GM12865 (cell line): ENCODE measurements around the gene ARMC9.

ENCODE experiments used
- DNase-seq: peaks from one replicate; pipeline ENCODE4 v3.0.0; 2010; ENCODE audit warnings: low read depth
- H3K4me3 ChIP-seq: 2 replicates; pipeline ENCODE4 v1.5.1; 2011; ENCODE audit warnings: mild to moderate bottlenecking, low read depth, low read length, control low read depth
- CTCF ChIP-seq: IDR thresholded peaks from 2 replicates; pipeline ENCODE4 v1.5.1; 2011; ENCODE audit warnings: low read length, control low read depth, low read depth, inconsistent platforms; ENCODE audit not compliant: insufficient read depth; ENCODE audit errors: missing control alignments

Gene ARMC9

GRCh38 chr2:231188506-231189170 is 9.8 kb upstream of the ARMC9 start:
- H3K4me3 ChIP-seq, result no peak overlapping the region
- no peak for DNase-seq
- TF ChIP-seq CTCF, result no peak

GRCh38 chr2:231189171-231189530 is 9.3 kb upstream of the ARMC9 start:
- no peak for DNase-seq
- no peak overlapping the region for H3K4me3 ChIP-seq
- no peak for TF ChIP-seq CTCF

- DNase-seq, result no peak
- no peak overlapping the region for H3K4me3 ChIP-seq
- TF ChIP-seq CTCF, result no peak
Observed at GRCh38 chr2:231189571-231190495, 8.6 kb upstream of the ARMC9 start.

GRCh38 chr2:231190531-231191197 is 7.8 kb upstream of the ARMC9 start:
- no peak overlapping the region for H3K4me3 ChIP-seq
- TF ChIP-seq CTCF, result no peak
- no peak for DNase-seq

GRCh38 chr2:231191896-231192872 is 6.2 kb upstream of the ARMC9 start:
- TF ChIP-seq CTCF, result peak; percentile 45
- no peak overlapping the region for H3K4me3 ChIP-seq
- DNase-seq, result peak; percentile 45

GRCh38 chr2:231193216-231193615 is 5.2 kb upstream of the ARMC9 start:
- TF ChIP-seq CTCF, result no peak
- DNase-seq, result no peak
- H3K4me3 ChIP-seq, result no peak overlapping the region
